ENCODE data around the gene TIGAR. TPM values are rescaled to one million over a fixed set of nuclear protein-coding genes. Genes with fewer than 3 reads are reported as not detected.

Gene TIGAR
- total and polyA plus RNA-seq, 2 donors (not counting 1 experiment from before 2014, with no cell fraction given), result 15.3 to 19.5 TPM

- Histone ChIP-seq H3K79me2 (ENCODE audit: control insufficient read depth, insufficient read depth, low read length) (no peaks in the 10 kb centered on the region), H4K20me1 (ENCODE audit: control insufficient read depth, extremely low read depth, insufficient read depth, low read length) (no peaks in the 10 kb centered on the region), H2AFZ (ENCODE audit: low read length) (no peak overlapping the region), H3K36me3 (ENCODE audit: control insufficient read depth, insufficient read depth, low read length) (no peaks in the 10 kb centered on the region), H3K4me3 (replicated peaks in 1 of 4; ENCODE audit: control extremely low read depth in 1 of 4, insufficient read depth in 1 of 4, low read depth in 3 of 4, low read length in 4 of 4) (no peak overlapping the region), H3K27me3 (ENCODE audit: control insufficient read depth, insufficient read depth, low read length) (no peaks in the 10 kb centered on the region), H3K4me1 (ENCODE audit: control insufficient read depth, extremely low read depth, insufficient read depth, low read length) (no peaks in the 10 kb centered on the region), H3K9me3 (ENCODE audit: control insufficient read depth, insufficient read depth, low read depth, low read length) (no peaks in the 10 kb centered on the region), H3K4me2 (ENCODE audit: extremely low read depth, insufficient read depth, low read length) (no peak overlapping the region), H3K9ac (ENCODE audit: insufficient read depth, low read length) (no peak overlapping the region), H3K27ac (ENCODE audit: insufficient read depth, low read length) (no peak overlapping the region)
- DNase-seq (ENCODE audit: low read depth in 2 of 2), result no peak
- TF ChIP-seq CTCF (conservative IDR thresholded peaks at IDR 0.05 in 1 of 2, IDR thresholded peaks at IDR 0.05 in 1 of 2; ENCODE audit: low read depth in 1 of 2, low read length in 2 of 2) (no peak), EZH2 (IDR thresholded peaks at IDR 0.05; ENCODE audit: low read length, missing control alignments) (no peak)
Observed at GRCh38 chr12:4387607-4388006, 66.6 kb downstream of the TIGAR start.

GRCh38 chr12:4388032-4388431 is 67.0 kb downstream of the TIGAR start:
- Histone ChIP-seq H3K9ac (ENCODE audit: insufficient read depth, low read length) (no peak overlapping the region), H3K9me3 (ENCODE audit: control insufficient read depth, insufficient read depth, low read depth, low read length) (no peaks in the 10 kb centered on the region), H2AFZ (ENCODE audit: low read length) (no peak overlapping the region), H3K27ac (ENCODE audit: insufficient read depth, low read length) (no peak overlapping the region), H3K27me3 (ENCODE audit: control insufficient read depth, insufficient read depth, low read length) (no peaks in the 10 kb centered on the region), H3K36me3 (ENCODE audit: control insufficient read depth, insufficient read depth, low read length) (no peaks in the 10 kb centered on the region), H3K4me2 (ENCODE audit: extremely low read depth, insufficient read depth, low read length) (no peak overlapping the region), H4K20me1 (ENCODE audit: control insufficient read depth, extremely low read depth, insufficient read depth, low read length) (no peaks in the 10 kb centered on the region), H3K4me1 (ENCODE audit: control insufficient read depth, extremely low read depth, insufficient read depth, low read length) (no peaks in the 10 kb centered on the region), H3K4me3 (replicated peaks in 1 of 4; ENCODE audit: control extremely low read depth in 1 of 4, insufficient read depth in 1 of 4, low read depth in 3 of 4, low read length in 4 of 4) (no peak overlapping the region), H3K79me2 (ENCODE audit: control insufficient read depth, insufficient read depth, low read length) (no peaks in the 10 kb centered on the region)
- no peak for TF ChIP-seq CTCF (conservative IDR thresholded peaks at IDR 0.05 in 1 of 2, IDR thresholded peaks at IDR 0.05 in 1 of 2; ENCODE audit: low read depth in 1 of 2, low read length in 2 of 2)
- TF ChIP-seq EZH2 (IDR thresholded peaks at IDR 0.05; ENCODE audit: low read length, missing control alignments), result no peak
- DNase-seq (ENCODE audit: low read depth in 2 of 2), result no peak

- Histone ChIP-seq H3K27me3 (ENCODE audit: control insufficient read depth, insufficient read depth, low read length) (no peaks in the 10 kb centered on the region), H3K4me2 (ENCODE audit: extremely low read depth, insufficient read depth, low read length) (no peak overlapping the region), H3K4me1 (ENCODE audit: control insufficient read depth, extremely low read depth, insufficient read depth, low read length) (no peaks in the 10 kb centered on the region), H3K79me2 (ENCODE audit: control insufficient read depth, insufficient read depth, low read length) (no peaks in the 10 kb centered on the region), H3K4me3 (replicated peaks in 1 of 4; ENCODE audit: control extremely low read depth in 1 of 4, insufficient read depth in 1 of 4, low read depth in 3 of 4, low read length in 4 of 4) (no peak overlapping the region), H3K9ac (ENCODE audit: insufficient read depth, low read length) (no peak overlapping the region), H3K9me3 (ENCODE audit: control insufficient read depth, insufficient read depth, low read depth, low read length) (no peaks in the 10 kb centered on the region), H3K36me3 (ENCODE audit: control insufficient read depth, insufficient read depth, low read length) (no peaks in the 10 kb centered on the region), H2AFZ (ENCODE audit: low read length) (no peak overlapping the region), H3K27ac (ENCODE audit: insufficient read depth, low read length) (no peak overlapping the region), H4K20me1 (ENCODE audit: control insufficient read depth, extremely low read depth, insufficient read depth, low read length) (no peaks in the 10 kb centered on the region)
- no peak for DNase-seq (ENCODE audit: low read depth in 2 of 2)
- no peak for TF ChIP-seq CTCF (conservative IDR thresholded peaks at IDR 0.05 in 1 of 2, IDR thresholded peaks at IDR 0.05 in 1 of 2; ENCODE audit: low read depth in 1 of 2, low read length in 2 of 2)
Observed at GRCh38 chr12:4388662-4389061, 67.6 kb downstream of the TIGAR start.

All from fibroblast of lung (primary cell).